Vagina (tissue), 2 donors: ENCODE results near the gene PTOV1.

Source experiments
- CTCF ChIP-seq, 3 experiments: fragments of 450-650 bp in 2 of 3; fragments of 200-600 bp in 1 of 3; sonication (generic) in 1 of 3; IDR thresholded peaks; one replicate each; pipeline ENCODE4 v1.5.1; 2017 to 2019; ENCODE audit warnings: antibody characterized with exemption in 3 of 3, mild to moderate bottlenecking in 2 of 3, moderate library complexity in 2 of 3
- POLR2A ChIP-seq, 2 donors: fragments of 450-650 bp; IDR thresholded peaks; one replicate each; pipeline ENCODE4 v1.6.1; 2017; ENCODE audit warnings: antibody characterized with exemption in 2 of 2, mild to moderate bottlenecking in 2 of 2, moderate library complexity in 2 of 2
- POLR2AphosphoS5 ChIP-seq, 2 donors: sonication (generic); formaldehyde crosslinking; IDR thresholded peaks; one replicate each; pipeline ENCODE4 v1.9.0; 2017; ENCODE audit warnings: antibody characterized with exemption in 2 of 2, mild to moderate bottlenecking in 2 of 2, low read depth in 1 of 2; ENCODE audit not compliant: insufficient read depth in 1 of 2

DNA sequence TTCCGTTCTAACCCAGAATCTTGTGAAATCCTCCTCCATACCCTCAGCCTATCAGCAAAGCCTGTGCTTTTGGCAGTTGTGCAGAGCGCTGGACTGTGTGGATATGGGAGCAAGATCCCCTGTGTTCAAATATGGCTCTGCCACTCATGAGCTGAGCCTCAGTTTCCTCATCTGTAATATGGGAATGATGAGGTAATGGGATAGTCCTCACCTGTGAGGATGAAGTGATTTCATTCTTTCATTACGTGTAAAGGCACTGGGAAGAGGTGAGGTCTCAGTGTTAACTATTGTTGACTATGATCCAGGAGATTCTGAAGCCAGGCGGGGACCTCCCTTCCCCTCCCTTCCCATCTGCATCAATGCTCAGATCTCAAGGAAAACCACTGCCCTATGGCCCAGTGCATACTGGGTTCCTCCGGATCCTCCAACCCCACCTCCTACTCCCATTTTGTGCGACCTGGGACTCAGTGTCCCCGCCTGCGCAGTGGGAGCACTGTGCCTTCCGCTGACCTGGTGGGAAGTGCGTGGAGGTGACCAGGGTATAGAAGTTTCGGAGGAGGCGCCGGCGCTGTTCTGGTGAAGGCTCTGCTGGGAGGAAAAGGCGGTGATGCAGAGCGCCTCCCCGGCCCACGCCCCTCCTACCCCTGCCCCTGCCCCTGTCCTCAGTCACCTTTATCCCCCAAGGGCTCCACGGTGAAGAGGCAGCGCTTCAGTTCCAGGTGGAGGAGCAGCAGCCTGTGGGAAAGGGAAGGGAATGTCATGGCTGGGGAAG, 42.9 kb upstream of the PTOV1 start:
- no peak for TF ChIP-seq CTCF (IDR thresholded peaks at IDR 0.05)
- TF ChIP-seq POLR2A (IDR thresholded peaks at IDR 0.05) = no peak
- no peak for TF ChIP-seq POLR2AphosphoS5 (IDR thresholded peaks at IDR 0.05; ENCODE audit: insufficient read depth in 1 of 2, low read depth in 1 of 2)
